C1 segment of cervical spinal cord (tissue), 14 donors: Measurements from ENCODE around the gene TMEM52.
"Not testable (repeated sequence)": the region's sequence is repeated elsewhere in the genome, so short reads cannot be mapped to it uniquely, and the experiment has no call there.

Experiments used
- DNase-seq, 14 donors: peaks; one replicate each; lab custom pipeline; 2025; lab: John Stamatoyannopoulos, UW

The TMEM52 gene

DNA sequence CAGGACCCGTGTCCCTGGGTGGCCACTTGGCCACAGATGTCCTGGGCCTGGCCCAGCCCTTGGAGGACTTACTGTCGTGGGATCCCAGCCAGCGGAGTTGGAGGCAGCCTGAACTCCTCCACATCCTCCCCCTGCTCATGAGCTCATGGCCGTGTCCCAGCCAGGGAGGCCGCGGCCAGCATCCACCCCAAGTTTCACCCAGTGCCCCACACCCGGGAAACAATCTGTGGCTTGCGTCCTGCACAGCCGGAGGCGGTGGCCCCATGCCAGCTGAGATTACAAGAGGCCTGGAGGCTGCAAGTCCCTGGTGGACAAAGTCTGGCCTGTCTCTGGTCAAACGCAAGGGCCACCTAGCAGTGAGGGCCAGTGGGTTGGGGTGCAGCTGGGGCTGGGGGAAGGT is 27.5 kb upstream of the TMEM52 start:
- peak in 4 of 14 donors; percentile 3 to 31 (median 29) for DNase-seq

DNA sequence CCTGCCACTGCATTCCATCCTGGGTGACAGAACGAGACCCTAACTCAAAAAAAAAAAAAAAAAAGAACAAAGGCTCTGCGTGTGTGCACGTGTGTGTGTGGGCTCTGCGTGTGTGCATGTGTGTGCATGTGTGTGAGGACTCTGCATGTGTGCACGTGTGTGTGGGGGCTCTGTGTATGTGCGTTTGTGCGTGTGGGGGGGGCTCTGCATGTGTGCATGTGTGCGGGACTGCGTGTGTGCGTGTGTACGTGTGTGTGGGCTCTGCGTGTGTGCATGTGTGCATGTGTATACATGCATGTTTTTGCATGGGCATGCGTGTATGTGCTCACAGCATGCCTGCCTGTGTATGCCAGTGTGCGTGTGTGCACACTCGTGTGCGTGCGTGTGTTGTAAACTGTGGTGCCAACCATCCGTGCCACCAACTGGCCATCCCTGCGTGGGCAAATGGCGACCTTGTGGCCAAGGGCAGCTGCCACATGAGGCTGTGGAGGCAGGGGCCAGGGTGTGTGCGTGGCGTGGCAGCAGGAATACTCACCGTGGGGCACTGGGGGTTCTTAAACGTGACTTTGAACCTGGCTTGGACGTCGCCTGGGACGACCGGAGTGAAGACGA is 26.8 kb upstream of the TMEM52 start:
- DNase-seq, result no peak

GRCh38 chr1:1943834-1944570 is 24.9 kb upstream of the TMEM52 start:
- DNase-seq, result peak in 4 of 14 donors; percentile 6 to 43 (median 34)

- DNase-seq, result no peak
These were observed 23.9 kb upstream of the TMEM52 start for GRCh38 chr1:1942753-1943656.

DNA sequence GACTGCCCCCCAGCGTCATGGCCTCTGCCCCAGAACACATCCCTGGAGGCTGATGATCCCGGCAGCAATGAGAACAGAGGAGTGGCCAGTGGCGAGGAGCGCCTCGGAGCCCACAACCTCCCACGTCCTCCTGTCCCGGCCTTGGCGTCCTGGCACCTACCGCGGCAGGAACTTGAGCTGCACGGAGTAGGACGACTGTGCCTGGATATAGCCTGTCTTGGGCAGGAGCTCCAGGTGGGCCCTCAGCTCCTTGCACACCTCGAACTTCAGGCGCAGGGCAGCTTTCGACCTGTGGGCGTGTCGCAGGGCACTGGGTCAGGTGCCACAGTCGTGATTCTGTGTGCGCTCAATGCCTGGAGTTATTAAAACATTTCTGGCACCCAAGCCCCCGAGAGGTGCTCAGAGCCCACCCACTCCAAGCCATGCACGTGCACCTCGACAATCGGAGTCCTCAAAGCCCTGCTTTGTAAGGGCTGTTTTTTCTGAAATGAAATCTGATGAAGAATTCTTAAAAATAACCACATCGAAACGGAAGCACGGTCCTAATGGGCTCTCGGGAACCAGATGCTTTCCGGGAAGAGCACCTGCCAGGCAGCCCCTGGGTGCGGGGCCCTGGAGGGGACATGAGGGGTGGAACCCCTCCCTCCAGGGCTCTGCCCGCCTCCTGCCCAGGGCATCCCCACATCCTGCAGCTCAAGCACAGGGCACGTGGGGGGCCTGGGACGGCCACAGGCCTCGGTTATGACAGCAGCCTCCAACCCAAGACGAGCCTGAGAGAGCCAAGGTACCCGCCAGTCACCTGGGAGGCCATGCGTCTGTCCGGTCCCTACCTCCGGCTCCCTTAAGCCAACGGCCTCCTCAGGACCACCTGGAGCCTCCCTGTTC is 23.0 kb upstream of the TMEM52 start:
- DNase-seq, result no peak

DNA sequence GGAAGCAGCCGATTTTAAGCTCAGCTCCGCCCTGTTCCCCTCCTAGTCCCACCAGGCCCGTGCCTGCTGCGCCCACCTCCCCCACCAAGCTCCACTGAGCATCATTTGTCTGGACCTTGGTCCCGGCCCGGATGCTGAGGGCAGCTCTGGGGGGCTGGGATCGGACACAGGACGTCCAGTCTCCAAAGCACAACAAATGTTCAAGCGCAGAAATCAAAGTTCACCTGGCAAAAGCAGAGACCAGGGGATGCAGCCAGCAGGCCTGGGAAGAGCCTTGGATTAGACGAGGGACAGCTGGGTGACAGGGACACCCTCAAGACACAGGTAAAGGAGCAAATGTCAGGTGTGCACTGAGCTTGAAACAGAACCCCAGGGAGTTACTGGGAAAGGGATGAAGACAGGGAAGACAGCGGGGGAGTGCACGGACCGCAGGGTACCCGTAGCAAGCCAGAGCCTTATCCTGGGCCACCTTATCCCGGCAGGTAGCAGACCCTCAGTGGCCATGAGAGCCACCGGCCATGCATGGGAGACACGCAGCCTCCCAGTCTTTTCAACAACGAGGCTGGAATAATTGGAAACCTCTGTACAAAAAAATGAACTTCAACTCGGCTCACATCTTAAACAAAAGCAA is 22.2 kb upstream of the TMEM52 start:
- no peak for DNase-seq

GRCh38 chr1:1940123-1940425 is 21.0 kb upstream of the TMEM52 start:
- DNase-seq, result no peak

GRCh38 chr1:1939296-1940122 is 20.4 kb upstream of the TMEM52 start:
- DNase-seq, result no peak

DNA sequence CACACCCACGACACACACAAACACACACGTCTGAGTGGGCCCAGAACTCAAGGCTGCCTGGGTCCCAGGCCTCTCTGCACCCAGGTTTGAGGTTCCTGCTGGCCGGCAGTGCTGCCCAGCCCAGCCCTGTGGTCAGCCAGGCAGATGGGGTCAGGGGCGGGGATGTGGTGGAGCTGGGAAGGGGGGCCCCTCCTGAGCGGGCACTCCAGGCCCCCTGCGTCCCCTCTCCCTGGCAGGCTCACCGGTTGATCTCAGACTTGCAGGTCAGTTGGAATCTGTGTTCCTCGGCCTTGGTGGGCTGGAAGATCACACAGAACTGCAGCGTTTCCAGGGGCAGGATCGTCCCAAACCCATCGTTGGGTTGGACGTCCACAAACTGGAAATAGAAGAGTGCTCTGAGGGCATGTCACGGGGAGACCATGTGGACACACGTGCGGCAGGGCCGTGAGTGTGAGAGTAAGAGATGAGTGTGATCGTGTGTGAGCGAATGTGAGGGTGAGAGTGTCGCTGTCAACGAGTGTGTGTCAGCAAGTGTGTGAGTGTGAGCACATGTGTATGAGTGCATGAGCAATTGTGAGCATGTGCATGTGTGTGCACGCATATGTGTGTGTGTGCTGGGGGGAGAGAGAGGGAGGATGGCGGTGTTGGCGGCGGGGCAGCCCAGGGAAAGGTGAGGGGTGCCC is 19.7 kb upstream of the TMEM52 start:
- no peak for DNase-seq

- DNase-seq, result no peak
These were observed 19.1 kb upstream of the TMEM52 start for GRCh38 chr1:1938276-1938573.

DNA sequence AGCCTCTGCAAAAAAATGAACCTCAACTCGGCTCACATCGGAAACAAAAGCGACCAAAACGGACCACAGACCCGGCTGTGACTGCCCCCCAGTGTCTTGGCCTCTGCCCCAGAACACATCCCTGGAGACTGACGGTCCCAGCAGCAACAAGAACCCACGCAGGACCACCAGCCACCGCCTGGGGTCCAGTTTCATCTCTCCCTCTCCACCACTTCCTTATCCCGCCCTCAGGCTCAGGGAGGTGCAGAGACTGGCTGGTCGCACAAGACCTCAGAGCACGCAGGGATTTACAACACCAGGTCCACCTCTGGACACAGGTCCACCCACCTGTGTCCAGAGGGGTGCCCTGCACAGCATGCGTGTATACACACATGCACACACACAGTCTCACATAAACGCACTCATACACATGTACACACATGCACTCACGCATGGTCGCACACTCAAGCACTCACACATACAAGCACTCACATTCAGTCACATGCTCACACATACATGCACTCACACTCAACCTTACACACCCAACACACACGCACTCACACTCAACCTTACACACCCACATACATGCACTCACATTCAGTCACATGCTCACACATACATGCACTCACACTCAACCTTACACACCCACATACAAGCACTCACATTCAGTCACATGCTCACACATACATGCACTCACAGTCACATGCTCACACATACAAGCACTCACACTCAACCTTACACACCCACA is 18.6 kb upstream of the TMEM52 start:
- DNase-seq, result no peak

GRCh38 chr1:1937061-1937460 is 18.0 kb upstream of the TMEM52 start:
- DNase-seq, result no peak

- not testable (repeated sequence) for DNase-seq
These were observed 15.8 kb upstream of the TMEM52 start for GRCh38 chr1:1934848-1935247.

DNA sequence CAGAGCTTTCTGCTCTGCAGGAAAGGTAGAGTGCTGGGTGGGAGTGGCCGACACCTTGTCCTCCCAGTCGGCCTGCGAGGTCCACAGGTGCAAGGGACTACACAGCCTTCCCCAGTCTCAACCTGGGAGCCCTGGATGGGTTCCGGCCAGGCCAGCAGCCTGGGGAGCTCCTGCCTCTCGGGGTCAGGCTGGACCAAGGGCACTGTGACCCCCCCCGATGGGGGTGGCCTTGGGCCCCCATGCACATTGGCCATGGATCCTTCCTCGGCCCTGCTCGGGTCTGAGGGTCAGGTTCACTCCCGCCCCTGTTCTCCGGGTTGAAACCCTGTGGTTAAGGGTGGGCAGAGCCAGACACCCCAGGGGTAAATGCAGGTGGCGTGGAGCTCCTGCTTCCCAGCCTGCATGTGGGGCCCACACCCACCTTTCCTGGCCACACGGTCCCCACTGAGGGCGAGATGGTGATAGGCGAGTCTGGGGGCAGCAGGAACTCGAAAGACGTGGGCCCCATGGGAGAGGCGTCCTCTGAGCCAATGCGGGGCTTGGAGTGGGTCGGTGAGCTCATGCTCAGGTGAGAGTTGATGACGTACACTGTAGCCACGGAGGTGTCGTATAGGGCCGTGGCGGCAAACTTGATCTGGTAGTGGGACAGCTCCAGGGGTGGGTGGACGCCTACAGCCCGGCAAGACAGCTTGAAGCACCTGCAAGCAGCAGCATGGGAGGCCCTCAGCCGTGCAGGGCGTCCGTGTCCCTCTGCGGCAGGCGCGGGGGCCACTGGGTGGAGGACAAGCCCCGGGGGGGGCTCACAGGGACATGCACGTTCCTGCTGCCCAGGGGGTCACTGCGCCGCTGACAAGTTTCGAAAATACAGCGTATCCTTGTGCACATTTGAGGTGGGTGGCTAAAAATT is 10.8 kb upstream of the TMEM52 start:
- no peak for DNase-seq

DNA sequence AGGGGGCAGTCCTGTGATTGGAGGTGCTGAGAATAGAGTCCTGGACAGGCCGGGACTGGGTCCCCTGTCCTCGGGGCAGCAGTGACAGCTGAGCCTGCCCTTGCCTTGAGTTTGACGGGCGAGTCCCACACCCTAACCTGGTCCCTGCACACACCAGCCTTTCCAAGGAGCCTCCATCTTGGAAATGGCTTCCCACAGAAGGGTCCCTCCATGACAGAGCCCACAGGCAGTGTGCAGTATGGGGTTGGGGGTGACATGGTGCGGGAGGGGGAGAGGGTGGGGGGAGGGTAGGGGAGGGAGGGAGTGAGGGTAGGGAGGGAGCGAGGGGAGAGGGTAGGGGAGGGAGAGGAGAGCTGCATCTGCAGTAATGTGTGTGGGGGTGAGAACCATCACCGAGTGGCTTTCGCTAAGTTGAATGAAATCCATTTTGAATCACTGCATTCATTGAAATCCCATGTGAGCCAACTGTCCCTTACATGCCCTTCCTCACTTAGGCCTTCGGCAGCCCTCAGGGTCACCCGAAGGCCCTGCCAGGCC is 10.1 kb upstream of the TMEM52 start:
- no peak for DNase-seq

GRCh38 chr1:1928231-1929101 is 9.4 kb upstream of the TMEM52 start:
- no peak for DNase-seq

DNA sequence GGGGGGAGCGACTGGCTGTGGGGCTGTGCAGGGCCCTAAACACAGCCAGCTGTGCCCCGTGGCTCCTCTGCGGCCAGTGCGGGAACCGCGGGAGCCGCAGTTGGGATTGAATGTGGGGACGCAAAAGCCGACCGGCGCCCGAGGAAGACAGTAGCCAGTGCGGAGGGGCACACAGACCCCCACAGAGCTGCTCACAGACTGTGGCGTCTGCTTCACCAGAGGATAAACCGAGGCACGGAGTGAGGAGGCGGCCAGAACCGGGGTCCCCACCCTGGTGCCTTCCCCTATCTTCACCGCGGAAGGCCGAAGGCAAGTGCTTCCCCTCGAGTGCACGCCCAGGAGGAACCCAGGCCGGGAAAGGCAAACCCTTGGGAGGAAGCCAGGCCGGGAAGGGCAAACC is 8.7 kb upstream of the TMEM52 start:
- no peak for DNase-seq
